Activated T-cell treated with anti-CD3 and anti-CD28 coated beads for 4 hours (primary cell): ENCODE measurements around the gene ZNF578.
"Not testable (repeated sequence)": the region's sequence is repeated elsewhere in the genome, so short reads cannot be mapped to it uniquely, and the experiment has no call there.

Experiments used
- DNase-seq: peaks from one replicate; pipeline ENCODE4 v3.0.0-alpha.2; 2020

Gene ZNF578

GRCh38 chr19:52453324-52454094 is at the start of gene ZNF578:
ZNF578 (plus strand) TSS chr19:52453553; CDS start chr19:52501846, 48,293 bp downstream.
- peak; percentile 48 for DNase-seq

- DNase-seq = no peak
Measured at GRCh38 chr19:52410276-52410675, 43.1 kb upstream of the ZNF578 start.

GRCh38 chr19:52415711-52416110 is 37.6 kb upstream of the ZNF578 start:
- no peak for DNase-seq

- no peak for DNase-seq
Measured at GRCh38 chr19:52428937-52429336, 24.4 kb upstream of the ZNF578 start, which contains the start of gene ZNF534. ZNF534 (plus strand) TSS chr19:52429148; CDS start chr19:52431475, 2,327 bp downstream.

- DNase-seq = no peak
Measured at GRCh38 chr19:52442179-52442578, 11.2 kb upstream of the ZNF578 start.

GRCh38 chr19:52444506-52444905 is 8.8 kb upstream of the ZNF578 start:
- DNase-seq = no peak

- DNase-seq = no peak
Measured at GRCh38 chr19:52451241-52451640, 2.1 kb upstream of the ZNF578 start.

- no peak for DNase-seq
Measured at GRCh38 chr19:52464798-52465470, 11.6 kb downstream of the ZNF578 start.

- no peak for DNase-seq
Measured at GRCh38 chr19:52473655-52474350, 20.4 kb downstream of the ZNF578 start.

GRCh38 chr19:52474351-52475127 is 21.2 kb downstream of the ZNF578 start:
- DNase-seq = no peak

GRCh38 chr19:52484111-52484743 is 30.9 kb downstream of the ZNF578 start:
- not testable (repeated sequence) for DNase-seq

- DNase-seq = not testable (repeated sequence)
Measured at GRCh38 chr19:52485064-52485463, 31.7 kb downstream of the ZNF578 start.

GRCh38 chr19:52485561-52486240 is 32.3 kb downstream of the ZNF578 start:
- DNase-seq = not testable (repeated sequence)

- DNase-seq = no peak
Measured at GRCh38 chr19:52492201-52492993, 39.0 kb downstream of the ZNF578 start.

- no peak for DNase-seq
Measured at GRCh38 chr19:52492994-52493470, 39.7 kb downstream of the ZNF578 start.

GRCh38 chr19:52494518-52494917 is 41.2 kb downstream of the ZNF578 start:
- no peak for DNase-seq

- DNase-seq = no peak
Measured at GRCh38 chr19:52498571-52498970, 45.2 kb downstream of the ZNF578 start.

GRCh38 chr19:52500474-52500873 is 47.1 kb downstream of the ZNF578 start:
- not testable (repeated sequence) for DNase-seq

- DNase-seq = not testable (repeated sequence)
Measured at GRCh38 chr19:52500991-52501390, 47.6 kb downstream of the ZNF578 start.

- DNase-seq = no peak
Measured at GRCh38 chr19:52507266-52507665, 53.9 kb downstream of the ZNF578 start.

GRCh38 chr19:52516191-52516590 is 62.8 kb downstream of the ZNF578 start:
- DNase-seq = no peak
